PC-3 (cell line): ENCODE data around the gene ADCY5.

ENCODE experiments used
- EZH2 ChIP-seq: fragments of 300-600 bp; sonication (generic); IDR thresholded peaks from one replicate; pipeline ENCODE4 v1.6.1; 2017; ENCODE audit warnings: antibody characterized with exemption, mild to moderate bottlenecking, low read length; ENCODE audit not compliant: unreplicated experiment
- EZH2phosphoT487 ChIP-seq: fragments of 300-600 bp; sonication (generic); IDR thresholded peaks from 2 replicates; pipeline ENCODE4 v1.6.1; 2018; ENCODE audit warnings: mild to moderate bottlenecking, antibody characterized with exemption, low read length, borderline replicate concordance
- TF ChIP-seq, protein P1 (sequence below): fragments of 300-600 bp; sonication (generic); conservative IDR thresholded peaks from 2 replicates; pipeline ENCODE4 v1.5.1; 2017; ENCODE audit warnings: antibody characterized with exemption, low read depth, mild to moderate bottlenecking, low read length

DNA sequence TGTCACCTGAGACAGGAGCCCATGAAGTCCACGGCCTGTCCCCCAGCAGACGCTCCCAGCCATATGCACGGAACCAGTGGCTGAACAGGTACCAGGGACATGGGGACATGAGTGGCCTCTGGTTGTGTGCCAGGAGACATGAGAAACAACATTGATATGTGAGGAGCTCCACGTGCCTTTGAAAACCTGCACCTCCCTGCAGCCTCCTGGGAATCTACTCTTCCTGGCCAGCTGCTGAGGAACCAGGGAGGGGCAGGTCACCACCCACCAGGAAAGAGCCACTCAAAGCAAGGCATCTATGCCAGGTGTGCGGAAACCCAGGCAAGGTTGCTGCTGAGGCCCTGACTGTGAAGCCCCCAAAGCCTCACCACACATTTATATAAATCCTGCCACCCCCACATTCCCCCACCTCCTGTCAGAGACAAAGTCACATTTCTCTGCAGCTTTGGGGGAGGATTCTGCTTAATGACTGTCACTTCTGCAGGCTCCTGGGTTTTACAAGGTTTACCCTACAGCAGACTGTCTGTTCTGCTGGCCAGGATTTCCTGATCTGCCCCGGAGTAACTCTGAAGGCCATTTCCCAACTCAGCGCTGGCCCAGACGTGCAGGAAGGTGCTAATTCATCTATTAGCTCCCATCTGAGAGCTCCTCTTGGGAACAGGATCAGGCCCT lies 110.8 kb downstream of the ADCY5 start:
- TF ChIP-seq, protein P1, sequence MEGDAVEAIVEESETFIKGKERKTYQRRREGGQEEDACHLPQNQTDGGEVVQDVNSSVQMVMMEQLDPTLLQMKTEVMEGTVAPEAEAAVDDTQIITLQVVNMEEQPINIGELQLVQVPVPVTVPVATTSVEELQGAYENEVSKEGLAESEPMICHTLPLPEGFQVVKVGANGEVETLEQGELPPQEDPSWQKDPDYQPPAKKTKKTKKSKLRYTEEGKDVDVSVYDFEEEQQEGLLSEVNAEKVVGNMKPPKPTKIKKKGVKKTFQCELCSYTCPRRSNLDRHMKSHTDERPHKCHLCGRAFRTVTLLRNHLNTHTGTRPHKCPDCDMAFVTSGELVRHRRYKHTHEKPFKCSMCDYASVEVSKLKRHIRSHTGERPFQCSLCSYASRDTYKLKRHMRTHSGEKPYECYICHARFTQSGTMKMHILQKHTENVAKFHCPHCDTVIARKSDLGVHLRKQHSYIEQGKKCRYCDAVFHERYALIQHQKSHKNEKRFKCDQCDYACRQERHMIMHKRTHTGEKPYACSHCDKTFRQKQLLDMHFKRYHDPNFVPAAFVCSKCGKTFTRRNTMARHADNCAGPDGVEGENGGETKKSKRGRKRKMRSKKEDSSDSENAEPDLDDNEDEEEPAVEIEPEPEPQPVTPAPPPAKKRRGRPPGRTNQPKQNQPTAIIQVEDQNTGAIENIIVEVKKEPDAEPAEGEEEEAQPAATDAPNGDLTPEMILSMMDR = no peak
- TF ChIP-seq EZH2 = no peak
- no peak for TF ChIP-seq EZH2phosphoT487
